Activated T-helper 1 cell treated with anti-CD3 and anti-CD28 coated beads, Interleukin-12 subunit alpha, Interleukin-12 subunit beta, Interleukin-2, Interleukin-4 antibody, amounts not matched to agents 30 ng/mL and 10 ng/mL and 1 ng/mL, durations not matched to agents 14 hours and 24 hours and 36 hours (primary cell): ENCODE data around the gene TIFAB. TPM values are rescaled to one million over a fixed set of nuclear protein-coding genes. Genes with fewer than 3 reads are reported as not detected.
"Not testable (repeated sequence)": the region's sequence is repeated elsewhere in the genome, so short reads cannot be mapped to it uniquely, and the experiment has no call there.

Experiments
- DNase-seq: peaks from one replicate; pipeline ENCODE4 v3.0.0; 2021; ENCODE audit warnings: low spot score
- H3K27ac Mint-ChIP-seq: one replicate; pipeline ENCODE4 v1.8.0; 2021; ENCODE audit warnings: mild to moderate bottlenecking, mixed read lengths
- H3K27me3 Mint-ChIP-seq: one replicate; pipeline ENCODE4 v1.8.0; 2022; ENCODE audit warnings: mild to moderate bottlenecking, moderate library complexity, mixed read lengths; ENCODE audit not compliant: insufficient read depth
- H3K36me3 Mint-ChIP-seq: one replicate; pipeline ENCODE4 v1.8.0; 2021; ENCODE audit warnings: low read depth, mixed read lengths
- H3K4me1 Mint-ChIP-seq: one replicate; pipeline ENCODE4 v1.8.0; 2021; ENCODE audit warnings: low read depth, mixed read lengths
- H3K4me3 Mint-ChIP-seq: one replicate; pipeline ENCODE4 v1.8.0; 2021; ENCODE audit warnings: mild to moderate bottlenecking, moderate library complexity, mixed read lengths
- H3K9me3 Mint-ChIP-seq: one replicate; pipeline ENCODE4 v1.8.0; 2021; ENCODE audit warnings: mixed read lengths
- intact Hi-C: fragments of 100-400 bp; cut with micrococcal nuclease; formaldehyde crosslinking; loops from one replicate; pipeline ENCODE4 v1.15.1; 2024
- total RNA-seq: library from RNA; stranded (reverse); gene quantifications from 2 replicates; pipeline ENCODE4 v1.2.3, GENCODE V29; 2022

TIFAB gene
- total RNA-seq = not detected in 2 replicates

- no peaks in the 10 kb centered on the region for H3K9me3 Mint-ChIP-seq
- no peaks in the 10 kb centered on the region for H3K36me3 Mint-ChIP-seq
- H3K4me3 Mint-ChIP-seq = no peak within 1 kb of the TSS
- intact Hi-C loops = no loop called here
- no peaks in the 10 kb centered on the region for H3K4me1 Mint-ChIP-seq
- no peak for DNase-seq
- no peak within 1 kb of the TSS for H3K27ac Mint-ChIP-seq
- H3K27me3 Mint-ChIP-seq = peaks cover 8% of the 10 kb centered on the region
Observed at GRCh38 chr5:135452321-135453030, at the start of gene TIFAB. Gene TIFAB, minus strand, starts transcription at chr5:135452351. Its CDS starts 2,412 bp downstream, at chr5:135449939.

- H3K27me3 Mint-ChIP-seq = peaks cover 18% of the 10 kb centered on the region
- intact Hi-C loops = no loop called here
- H3K9me3 Mint-ChIP-seq = no peaks in the 10 kb centered on the region
- no peaks in the 10 kb centered on the region for H3K36me3 Mint-ChIP-seq
- H3K4me3 Mint-ChIP-seq = no peak overlapping the region
- H3K4me1 Mint-ChIP-seq = no peaks in the 10 kb centered on the region
- DNase-seq = no peak
- no peak overlapping the region for H3K27ac Mint-ChIP-seq
Observed at GRCh38 chr5:135498637-135498995, 46.5 kb upstream of the TIFAB start.

GRCh38 chr5:135497971-135498636 lies 46.0 kb upstream of the TIFAB start:
- no peaks in the 10 kb centered on the region for H3K36me3 Mint-ChIP-seq
- peaks cover 22% of the 10 kb centered on the region for H3K27me3 Mint-ChIP-seq
- no peak for DNase-seq
- intact Hi-C loops = no loop called here
- H3K4me3 Mint-ChIP-seq = no peak overlapping the region
- no peaks in the 10 kb centered on the region for H3K9me3 Mint-ChIP-seq
- no peaks in the 10 kb centered on the region for H3K4me1 Mint-ChIP-seq
- H3K27ac Mint-ChIP-seq = no peak overlapping the region

- H3K27ac Mint-ChIP-seq, H3K9me3 Mint-ChIP-seq, H3K4me1 Mint-ChIP-seq, DNase-seq, H3K4me3 Mint-ChIP-seq, intact Hi-C loops, H3K36me3 Mint-ChIP-seq: not testable (repeated sequence)
- peaks cover 42% of the 10 kb centered on the region for H3K27me3 Mint-ChIP-seq
Observed at GRCh38 chr5:135495531-135495930, 43.4 kb upstream of the TIFAB start.

GRCh38 chr5:135494196-135494595 lies 42.0 kb upstream of the TIFAB start:
- H3K27me3 Mint-ChIP-seq = peaks cover 48% of the 10 kb centered on the region
- intact Hi-C loops = no loop called here
- no peak overlapping the region for H3K27ac Mint-ChIP-seq
- peaks cover 4% of the 10 kb centered on the region for H3K4me1 Mint-ChIP-seq
- H3K9me3 Mint-ChIP-seq = no peaks in the 10 kb centered on the region
- no peaks in the 10 kb centered on the region for H3K36me3 Mint-ChIP-seq
- no peak overlapping the region for H3K4me3 Mint-ChIP-seq
- DNase-seq = no peak

GRCh38 chr5:135493406-135494180 lies 41.4 kb upstream of the TIFAB start:
- H3K36me3 Mint-ChIP-seq = no peaks in the 10 kb centered on the region
- H3K27ac Mint-ChIP-seq = no peak overlapping the region
- intact Hi-C loops = no loop called here
- DNase-seq = no peak
- no peak overlapping the region for H3K4me3 Mint-ChIP-seq
- peaks cover 4% of the 10 kb centered on the region for H3K4me1 Mint-ChIP-seq
- H3K9me3 Mint-ChIP-seq = no peaks in the 10 kb centered on the region
- peaks cover 54% of the 10 kb centered on the region for H3K27me3 Mint-ChIP-seq

- Mint-ChIP-seq H3K4me1 (peaks cover 4% of the 10 kb centered on the region), H3K4me3 (no peak overlapping the region), H3K27me3 (peaks cover 66% of the 10 kb centered on the region), H3K9me3 (no peaks in the 10 kb centered on the region), H3K36me3 (no peaks in the 10 kb centered on the region), H3K27ac (no peak overlapping the region)
- DNase-seq = no peak
- intact Hi-C loops = no loop called here
Observed at GRCh38 chr5:135492319-135492626, 40.1 kb upstream of the TIFAB start.

GRCh38 chr5:135491552-135492318 lies 39.6 kb upstream of the TIFAB start:
- H3K4me3 Mint-ChIP-seq = no peak overlapping the region
- peaks cover 4% of the 10 kb centered on the region for H3K4me1 Mint-ChIP-seq
- H3K27ac Mint-ChIP-seq = no peak overlapping the region
- H3K27me3 Mint-ChIP-seq = peaks cover 68% of the 10 kb centered on the region
- intact Hi-C loops = loop anchor here (2.0 kb wide), 2 partner anchors 43 to 53 kb away; partner anchors contain the start of gene NEUROG1
- no peaks in the 10 kb centered on the region for H3K9me3 Mint-ChIP-seq
- no peak for DNase-seq
- H3K36me3 Mint-ChIP-seq = no peaks in the 10 kb centered on the region

GRCh38 chr5:135491038-135491551 lies 38.9 kb upstream of the TIFAB start:
- no peak for DNase-seq
- Mint-ChIP-seq H3K4me3 (no peak overlapping the region), H3K4me1 (peaks cover 4% of the 10 kb centered on the region)

GRCh38 chr5:135490245-135491037 lies 38.3 kb upstream of the TIFAB start:
- H3K4me3 Mint-ChIP-seq = no peak overlapping the region
- H3K4me1 Mint-ChIP-seq = peaks cover 4% of the 10 kb centered on the region
- H3K27me3 Mint-ChIP-seq = peaks cover 78% of the 10 kb centered on the region
- no peak for DNase-seq
- intact Hi-C loops = loop anchor here (2.0 kb wide), 2 partner anchors 44 to 54 kb away; partner anchors contain the start of gene NEUROG1
- H3K9me3 Mint-ChIP-seq = no peaks in the 10 kb centered on the region
- H3K27ac Mint-ChIP-seq = no peak overlapping the region
- H3K36me3 Mint-ChIP-seq = no peaks in the 10 kb centered on the region

More at GRCh38 chr5:135491038-135491551, 38.9 kb upstream of the TIFAB start:
- Mint-ChIP-seq H3K27me3 (peaks cover 73% of the 10 kb centered on the region), H3K36me3 (no peaks in the 10 kb centered on the region), H3K27ac (no peak overlapping the region), H3K9me3 (no peaks in the 10 kb centered on the region)
- intact Hi-C loops = loop anchor here (2.0 kb wide), 2 partner anchors 44 to 54 kb away; partner anchors contain the start of gene NEUROG1

- H3K27me3 Mint-ChIP-seq = peaks cover 82% of the 10 kb centered on the region
- H3K9me3 Mint-ChIP-seq = no peaks in the 10 kb centered on the region
- intact Hi-C loops = loop anchor here (2.0 to 5.0 kb wide), 3 partner anchors 45 to 457 kb away; partner anchors contain the start of genes NEUROG1 and PITX1
- peaks cover 4% of the 10 kb centered on the region for H3K4me1 Mint-ChIP-seq
- no peak overlapping the region for H3K4me3 Mint-ChIP-seq
- DNase-seq = no peak
- no peaks in the 10 kb centered on the region for H3K36me3 Mint-ChIP-seq
- peak overlapping the region; percentile 70 for H3K27ac Mint-ChIP-seq
Observed at GRCh38 chr5:135489466-135490244, 37.5 kb upstream of the TIFAB start.
